PFSK-1 (cell line): ENCODE results near the gene KCNJ1.

Experiments used
- FOXP2 ChIP-seq: optimal IDR thresholded peaks from 2 replicates; pipeline ENCODE3; 2011; ENCODE audit warnings: borderline replicate concordance, control low read depth, inconsistent platforms; ENCODE audit not compliant: insufficient read depth; ENCODE audit errors: extremely low read length, extremely low read depth
- POLR2AphosphoS5 ChIP-seq: IDR thresholded peaks from 2 replicates; pipeline ENCODE4 v1.6.1; 2012; ENCODE audit warnings: low read depth, mild to moderate bottlenecking, control low read depth, low read length, moderate library complexity
- SIN3A ChIP-seq: IDR thresholded peaks from 2 replicates; pipeline ENCODE4 v1.6.1; 2012; ENCODE audit warnings: mild to moderate bottlenecking, low read length, moderate library complexity, borderline replicate concordance; ENCODE audit not compliant: insufficient read depth
- TAF1 ChIP-seq: IDR thresholded peaks from 2 replicates; pipeline ENCODE4 v1.6.1; 2012; ENCODE audit warnings: low read length, control low read depth, borderline replicate concordance; ENCODE audit not compliant: insufficient read depth
- TF ChIP-seq, protein P1 (sequence below), 2 experiments: IDR thresholded peaks; 2 replicates each; pipeline versions ENCODE4 v1.6.1 to v1.8.0; 2011 to 2012; ENCODE audit warnings: low read depth in 2 of 2, low read length in 2 of 2, control low read depth in 1 of 2, inconsistent platforms in 1 of 2, mild to moderate bottlenecking in 1 of 2, moderate library complexity in 1 of 2; ENCODE audit not compliant: insufficient read depth in 1 of 2

Gene KCNJ1

DNA sequence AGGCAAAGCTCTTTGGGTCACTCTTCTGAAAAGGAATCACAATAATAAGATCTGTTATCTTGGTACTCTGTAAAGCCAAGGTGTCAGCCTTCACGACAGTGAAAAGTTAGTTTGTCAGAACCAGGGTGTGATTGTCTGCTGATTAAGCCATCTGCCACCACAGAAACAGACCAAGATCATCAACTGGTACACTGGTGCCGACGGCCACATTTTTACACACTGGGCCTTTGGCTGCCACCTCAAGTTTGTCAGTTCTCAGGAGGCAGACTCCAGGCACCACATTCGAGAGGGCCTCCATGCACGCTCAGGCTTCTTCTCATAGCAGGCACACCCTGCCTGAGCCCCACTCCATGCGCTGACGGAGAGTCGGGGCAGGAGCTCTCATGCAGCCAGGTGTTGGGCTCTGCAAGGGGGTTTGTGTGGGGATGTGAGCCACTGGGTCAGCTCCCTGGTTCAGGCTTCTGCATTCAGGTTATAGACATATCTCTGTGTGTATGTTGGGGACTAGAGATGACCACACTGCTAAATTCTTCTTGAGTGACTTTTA, 66.2 kb downstream of the KCNJ1 start:
- no peak for TF ChIP-seq FOXP2

- TF ChIP-seq FOXP2 (no peak), POLR2AphosphoS5 (no peak), SIN3A (no peak), TAF1 (no peak)
- TF ChIP-seq, protein P1, sequence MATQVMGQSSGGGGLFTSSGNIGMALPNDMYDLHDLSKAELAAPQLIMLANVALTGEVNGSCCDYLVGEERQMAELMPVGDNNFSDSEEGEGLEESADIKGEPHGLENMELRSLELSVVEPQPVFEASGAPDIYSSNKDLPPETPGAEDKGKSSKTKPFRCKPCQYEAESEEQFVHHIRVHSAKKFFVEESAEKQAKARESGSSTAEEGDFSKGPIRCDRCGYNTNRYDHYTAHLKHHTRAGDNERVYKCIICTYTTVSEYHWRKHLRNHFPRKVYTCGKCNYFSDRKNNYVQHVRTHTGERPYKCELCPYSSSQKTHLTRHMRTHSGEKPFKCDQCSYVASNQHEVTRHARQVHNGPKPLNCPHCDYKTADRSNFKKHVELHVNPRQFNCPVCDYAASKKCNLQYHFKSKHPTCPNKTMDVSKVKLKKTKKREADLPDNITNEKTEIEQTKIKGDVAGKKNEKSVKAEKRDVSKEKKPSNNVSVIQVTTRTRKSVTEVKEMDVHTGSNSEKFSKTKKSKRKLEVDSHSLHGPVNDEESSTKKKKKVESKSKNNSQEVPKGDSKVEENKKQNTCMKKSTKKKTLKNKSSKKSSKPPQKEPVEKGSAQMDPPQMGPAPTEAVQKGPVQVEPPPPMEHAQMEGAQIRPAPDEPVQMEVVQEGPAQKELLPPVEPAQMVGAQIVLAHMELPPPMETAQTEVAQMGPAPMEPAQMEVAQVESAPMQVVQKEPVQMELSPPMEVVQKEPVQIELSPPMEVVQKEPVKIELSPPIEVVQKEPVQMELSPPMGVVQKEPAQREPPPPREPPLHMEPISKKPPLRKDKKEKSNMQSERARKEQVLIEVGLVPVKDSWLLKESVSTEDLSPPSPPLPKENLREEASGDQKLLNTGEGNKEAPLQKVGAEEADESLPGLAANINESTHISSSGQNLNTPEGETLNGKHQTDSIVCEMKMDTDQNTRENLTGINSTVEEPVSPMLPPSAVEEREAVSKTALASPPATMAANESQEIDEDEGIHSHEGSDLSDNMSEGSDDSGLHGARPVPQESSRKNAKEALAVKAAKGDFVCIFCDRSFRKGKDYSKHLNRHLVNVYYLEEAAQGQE (IDR thresholded peaks at IDR 0.05; ENCODE audit: insufficient read depth in 1 of 2, low read depth in 2 of 2, low read length in 2 of 2) = no peak
Measured at GRCh38 chr11:128796270-128796669, 70.8 kb downstream of the KCNJ1 start.

- TF ChIP-seq SIN3A = no peak
- 0 out of 2 replicates have a peak, but pooled peaks have one; percentile 21 for TF ChIP-seq TAF1
- TF ChIP-seq, protein P1 (IDR thresholded peaks at IDR 0.05; ENCODE audit: insufficient read depth in 1 of 2, low read depth in 2 of 2, low read length in 2 of 2) = peak in 1 of 2 experiments; percentile 32; a peak in 1 of 4 replicates
- TF ChIP-seq FOXP2 = no peak
Measured at GRCh38 chr11:128790196-128790595, 76.9 kb downstream of the KCNJ1 start.

- TF ChIP-seq, protein P1 (IDR thresholded peaks at IDR 0.05; ENCODE audit: insufficient read depth in 1 of 2, low read depth in 2 of 2, low read length in 2 of 2) = no peak
- TF ChIP-seq POLR2AphosphoS5 = no peak
- no peak for TF ChIP-seq SIN3A
- TF ChIP-seq FOXP2 = no peak
- no peak for TF ChIP-seq TAF1
Measured at GRCh38 chr11:128789497-128790150, 77.5 kb downstream of the KCNJ1 start.
